HepG2 (cell line): ENCODE results near the gene DUS2. TPM values are rescaled to one million over a fixed set of nuclear protein-coding genes. Genes with fewer than 3 reads are reported as not detected.

Experiments
- ATF7 ChIP-seq, 2 experiments: fragments of 450-650 bp in 1 of 2; sonication (generic) in 1 of 2; formaldehyde crosslinking in 1 of 2; IDR thresholded peaks; 2 replicates each; pipeline versions ENCODE4 v1.4.0 to v1.6.1; 2016 to 2020; ENCODE audit warnings: antibody characterized with exemption in 1 of 2, mild to moderate bottlenecking in 1 of 2, missing genetic modification reagents in 1 of 2
- BHLHE40 ChIP-seq: IDR thresholded peaks from 2 replicates; pipeline ENCODE4 v1.6.1; 2011; ENCODE audit warnings: low read length, improper control_type of control experiment
- CHD2 ChIP-seq: IDR thresholded peaks from 2 replicates; pipeline ENCODE4 v1.6.1; 2011; ENCODE audit warnings: low read depth, low read length, improper control_type of control experiment
- CSRNP1 ChIP-seq: sonication (generic); formaldehyde crosslinking; IDR thresholded peaks from 2 replicates; pipeline ENCODE4 v1.8.1; 2023; ENCODE audit warnings: mild to moderate bottlenecking, missing genetic modification reagents
- ETS1 ChIP-seq: sonication (generic); formaldehyde crosslinking; IDR thresholded peaks from 2 replicates; pipeline ENCODE4 v1.4.0; 2020; ENCODE audit warnings: missing genetic modification reagents
- MAFK ChIP-seq, 2 experiments: IDR thresholded peaks in 1 of 2; conservative IDR thresholded peaks in 1 of 2; 2 replicates each; pipeline ENCODE4 v1.6.1; 2011; ENCODE audit warnings: improper control_type of control experiment in 2 of 2, low read length in 2 of 2
- PATZ1 ChIP-seq: sonication (generic); formaldehyde crosslinking; IDR thresholded peaks from 2 replicates; pipeline ENCODE4 v1.4.0; 2020; ENCODE audit warnings: missing genetic modification reagents
- RNF219 ChIP-seq: sonication (generic); formaldehyde crosslinking; IDR thresholded peaks from 2 replicates; pipeline ENCODE4 v1.5.0; 2020; ENCODE audit warnings: mild to moderate bottlenecking, missing genetic modification reagents
- ZBTB33 ChIP-seq: sonication (generic); formaldehyde crosslinking; IDR thresholded peaks from 2 replicates; pipeline ENCODE4 v1.4.0; 2020; ENCODE audit warnings: missing genetic modification reagents
- ZBTB44 ChIP-seq: sonication (generic); formaldehyde crosslinking; IDR thresholded peaks from 2 replicates; pipeline ENCODE4 v1.4.0; 2020; ENCODE audit warnings: missing genetic modification reagents
- ZFP36L1 ChIP-seq: sonication (generic); formaldehyde crosslinking; IDR thresholded peaks from 2 replicates; pipeline ENCODE4 v1.8.0; 2022; ENCODE audit warnings: mild to moderate bottlenecking, missing genetic modification reagents, moderate library complexity
- ZNF10 ChIP-seq: sonication (generic); formaldehyde crosslinking; IDR thresholded peaks from 2 replicates; pipeline ENCODE4 v1.4.0; 2020; ENCODE audit warnings: mild to moderate bottlenecking, low read depth, missing genetic modification reagents, borderline replicate concordance
- ZNF572 ChIP-seq: sonication (generic); formaldehyde crosslinking; IDR thresholded peaks from 2 replicates; pipeline ENCODE4 v1.5.1; 2020; ENCODE audit warnings: mild to moderate bottlenecking, missing genetic modification reagents
- ZNF75D ChIP-seq: sonication (generic); formaldehyde crosslinking; IDR thresholded peaks from 2 replicates; pipeline ENCODE4 v1.8.1; 2023; ENCODE audit warnings: missing genetic modification reagents, mild to moderate bottlenecking, borderline replicate concordance
- ZSCAN12 ChIP-seq: sonication (generic); formaldehyde crosslinking; IDR thresholded peaks from 2 replicates; pipeline ENCODE4 v1.9.0; 2021; ENCODE audit warnings: mild to moderate bottlenecking, missing genetic modification reagents
- polyA plus RNA-seq, 8 experiments: library from polyadenylated mRNA; depleted of rRNA in 3 of 8; stranded (reverse) in 7 of 8; unstranded in 1 of 8; fragments of >200 nt; fragmentation: Illumina TruSeq in 4 of 8; extraction: Trizol in 4 of 8; gene quantifications; 2 replicates each; pipeline versions ENCODE4 v1.2.1 to v1.2.3, GENCODE V29; 2011 to 2016; ENCODE audit warnings: low read depth in 4 of 8, missing spikeins in 1 of 8, mixed read lengths in 1 of 8; ENCODE audit not compliant: insufficient read depth in 1 of 8
- total RNA-seq, 5 experiments: library from RNA; depleted of rRNA; stranded (reverse); fragments of >200 nt; fragmentation: Illumina TruSeq; extraction: Trizol; gene quantifications; 2 replicates each; pipeline ENCODE4 v1.2.3, GENCODE V29; 2016; ENCODE audit warnings: low read depth in 1 of 5

Gene DUS2
- total and polyA plus RNA-seq, 2 of the 13 experiments (the other 11 are each of a cell fraction or from before 2014, with no cell fraction given), result 17.8 to 25.1 TPM

- no peak for TF ChIP-seq ZBTB44 (CRISPR knock-in tag)
- TF ChIP-seq RNF219 (CRISPR knock-in tag), result no peak
- TF ChIP-seq ETS1, result no peak
- TF ChIP-seq ZBTB33 (CRISPR knock-in tag), result no peak
- no peak for TF ChIP-seq ZNF75D (CRISPR knock-in tag)
- no peak for TF ChIP-seq ZNF10 (CRISPR knock-in tag)
- no peak for TF ChIP-seq CHD2
- peak; percentile 19; the same call in 1 of the 2 replicates for TF ChIP-seq PATZ1
- TF ChIP-seq BHLHE40, result no peak
- TF ChIP-seq ZNF572 (CRISPR knock-in tag), result no peak
- no peak for TF ChIP-seq ZFP36L1 (CRISPR knock-in tag)
- no peak for TF ChIP-seq ZSCAN12
- TF ChIP-seq MAFK (conservative IDR thresholded peaks at IDR 0.05 in 1 of 2, IDR thresholded peaks at IDR 0.05 in 1 of 2; ENCODE audit: low read length in 2 of 2), result no peak
- no peak for TF ChIP-seq CSRNP1 (CRISPR knock-in tag)
- no peak for TF ChIP-seq ATF7 (IDR thresholded peaks at IDR 0.05)
- TF ChIP-seq ATF7 (CRISPR knock-in tag; IDR thresholded peaks at IDR 0.05), result no peak
Measured at GRCh38 chr16:68064791-68065365, 41.8 kb downstream of the DUS2 start (continued).
